CD4-positive, alpha-beta T cell treated with Interleukin-2 at 100 ng/mL for 4 hours (primary cell): ENCODE measurements around the gene GIMAP5.
"Not testable (repeated sequence)": the region's sequence is repeated elsewhere in the genome, so short reads cannot be mapped to it uniquely, and the experiment has no call there.

ENCODE experiments used
- DNase-seq: peaks from one replicate; pipeline ENCODE4 v3.0.0-alpha.2; 2020; ENCODE audit warnings: low spot score

GIMAP5 gene

DNA sequence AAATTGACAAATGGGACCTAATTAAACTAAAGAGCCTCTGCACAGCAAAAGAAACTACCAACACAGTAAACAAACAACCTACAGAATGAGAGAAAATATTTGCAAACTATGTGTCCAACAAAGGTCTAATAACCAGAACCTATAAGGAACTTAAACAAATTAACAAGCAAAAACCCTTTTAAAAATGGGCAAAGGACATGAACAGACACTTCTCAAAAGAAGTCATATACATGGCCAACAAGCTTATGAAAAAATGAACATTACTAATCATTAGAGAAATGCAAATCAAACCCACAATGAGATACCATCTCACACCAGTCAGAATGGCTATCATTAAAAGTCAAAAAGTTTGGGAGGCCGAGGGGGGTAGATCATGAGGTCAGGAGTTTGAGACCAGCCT lies 36.9 kb downstream of the GIMAP5 start:
- not testable (repeated sequence) for DNase-seq

DNA sequence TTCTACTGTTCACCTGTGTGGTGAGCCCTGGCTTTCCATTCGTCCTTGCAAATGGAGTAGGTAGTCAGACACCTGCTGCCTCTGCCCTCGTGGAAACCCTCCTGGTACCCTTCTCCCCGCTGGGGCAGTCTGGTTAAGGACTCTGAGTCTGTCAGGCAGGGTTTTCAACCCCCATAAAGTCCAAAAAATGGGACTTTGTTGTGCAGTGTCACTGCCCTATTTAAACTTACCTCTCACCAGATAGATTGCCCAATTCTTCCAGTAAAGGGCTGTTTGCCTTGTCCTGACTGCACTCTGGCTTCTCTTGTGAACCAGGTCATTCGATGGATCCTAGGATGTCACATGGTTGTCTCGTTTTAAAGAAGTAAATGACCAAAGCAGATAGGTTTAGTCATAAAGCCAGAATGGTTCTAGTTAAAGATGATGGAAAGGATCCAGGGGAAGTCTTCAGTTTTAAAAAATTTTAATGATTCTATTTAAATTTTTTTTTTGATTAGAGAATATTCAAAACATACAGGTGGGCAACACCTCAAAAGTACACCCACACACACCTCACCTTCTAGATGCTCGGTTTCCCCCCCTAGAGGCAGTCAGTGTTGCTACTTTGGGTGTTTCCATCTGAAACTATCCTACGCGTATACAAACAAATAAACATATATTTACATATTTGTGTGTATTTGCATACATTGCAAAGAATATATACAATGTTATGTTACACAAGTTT lies 41.0 kb downstream of the GIMAP5 start:
- no peak for DNase-seq

DNA sequence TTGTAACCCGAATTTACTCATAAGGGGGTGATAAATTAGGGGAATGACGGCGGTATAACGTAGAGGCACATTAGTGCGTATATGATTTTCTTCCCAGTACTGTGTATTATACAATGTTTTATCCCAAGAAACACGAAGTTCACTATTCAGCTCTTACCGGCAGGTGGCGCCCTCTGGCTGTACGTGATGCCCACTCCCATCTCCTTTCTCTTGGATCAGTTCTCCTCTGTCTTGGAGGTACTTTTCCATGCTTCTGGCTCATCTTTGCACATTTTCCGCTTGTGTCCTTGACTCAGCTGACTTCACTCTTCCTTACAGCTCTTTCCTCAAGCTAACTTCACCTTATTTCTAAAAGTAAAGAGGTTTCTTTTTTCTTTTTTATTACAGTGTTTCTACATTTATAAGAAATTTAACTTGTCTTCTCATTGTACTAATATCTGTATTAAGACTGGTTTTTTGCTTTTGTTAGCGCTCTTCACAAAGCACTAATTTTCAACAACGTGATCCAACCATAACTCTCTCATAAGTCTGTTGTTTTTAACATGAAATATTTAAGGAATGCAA lies 41.6 kb downstream of the GIMAP5 start:
- peak; percentile 71 for DNase-seq

DNA sequence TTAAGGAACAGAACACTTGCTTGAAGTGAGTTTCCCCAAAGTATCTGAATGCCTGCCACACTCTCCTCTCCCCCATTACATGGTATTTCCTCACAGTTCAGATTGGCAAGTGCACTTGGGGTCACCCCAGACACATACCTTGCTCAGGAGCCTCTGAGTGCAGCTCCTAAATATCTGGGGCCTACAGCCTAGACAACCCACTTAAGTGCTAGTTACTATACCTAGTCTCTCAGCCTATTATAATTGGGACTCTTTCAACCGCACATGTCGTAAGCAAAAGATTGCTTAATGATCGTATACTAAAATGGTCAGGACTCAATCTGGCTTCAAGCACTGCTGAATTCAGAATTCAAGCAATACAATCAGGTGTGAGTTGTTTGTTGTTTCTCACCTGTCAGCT lies 43.1 kb downstream of the GIMAP5 start:
- DNase-seq = no peak

DNA sequence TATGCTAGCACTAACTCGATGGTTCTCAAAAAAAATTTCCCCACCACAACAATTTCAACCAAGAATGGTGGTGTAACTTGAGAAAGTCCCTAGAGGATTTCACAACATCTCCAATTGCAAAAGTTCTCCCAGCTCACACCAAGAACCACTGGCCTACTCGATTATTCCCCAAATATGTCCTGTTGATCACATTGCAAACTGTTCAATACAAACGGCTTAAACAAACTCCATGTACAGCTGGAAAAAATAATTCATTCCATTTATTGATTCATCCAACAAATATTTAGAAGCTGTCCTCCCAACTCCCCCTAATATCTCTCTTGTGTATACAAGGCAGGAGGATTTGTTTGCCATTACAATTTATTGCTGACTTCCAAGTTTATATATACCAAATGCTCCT lies 43.9 kb downstream of the GIMAP5 start:
- no peak for DNase-seq

DNA sequence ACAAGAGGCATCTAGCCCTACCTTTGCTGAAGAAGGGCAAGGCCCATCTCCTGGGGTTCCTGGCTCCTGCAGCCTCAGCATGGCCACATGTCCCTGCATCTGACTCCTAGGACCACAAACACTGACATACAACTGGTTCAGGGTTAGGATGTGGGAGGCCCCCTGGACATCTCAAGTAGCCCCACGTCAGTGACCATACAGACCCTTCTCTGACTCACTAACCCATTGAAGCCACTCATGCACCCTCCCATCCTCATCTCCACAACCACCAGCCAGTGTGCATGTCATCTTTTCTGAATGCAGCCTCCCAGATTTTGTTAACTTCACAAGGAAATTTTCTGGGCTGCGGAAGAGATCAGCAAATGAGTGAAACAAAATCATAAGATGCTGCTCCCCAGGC lies 44.7 kb downstream of the GIMAP5 start:
- DNase-seq = no peak

DNA sequence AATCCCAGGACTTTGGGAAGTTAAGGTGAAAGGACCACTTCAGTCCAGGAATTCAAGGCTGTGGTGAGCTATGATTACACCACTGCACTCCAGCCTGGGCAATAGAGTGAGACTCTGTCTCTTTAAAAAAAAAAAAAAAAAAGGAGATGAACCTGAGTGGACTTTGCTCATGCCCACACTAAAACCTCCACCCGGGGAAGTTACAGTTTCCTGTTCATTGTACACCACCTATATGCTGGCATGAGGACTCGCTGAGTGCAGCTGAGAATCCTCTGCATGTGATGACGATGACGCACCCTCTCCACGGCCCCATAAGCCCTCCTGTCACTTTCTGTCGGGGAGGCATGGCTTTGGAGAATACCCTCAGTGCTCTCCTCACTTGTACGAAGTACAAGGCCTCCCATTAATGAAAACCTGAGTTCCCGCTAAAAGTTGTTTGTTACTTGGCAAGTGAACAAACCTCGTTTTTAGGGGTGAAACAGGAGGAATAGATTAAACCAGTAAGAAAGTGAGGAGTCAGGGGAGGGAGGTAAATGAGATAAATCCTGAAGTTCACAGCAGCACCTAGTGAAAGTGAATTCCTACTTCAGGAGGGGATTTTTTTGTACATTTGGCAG lies 47.0 kb downstream of the GIMAP5 start:
- DNase-seq = no peak

DNA sequence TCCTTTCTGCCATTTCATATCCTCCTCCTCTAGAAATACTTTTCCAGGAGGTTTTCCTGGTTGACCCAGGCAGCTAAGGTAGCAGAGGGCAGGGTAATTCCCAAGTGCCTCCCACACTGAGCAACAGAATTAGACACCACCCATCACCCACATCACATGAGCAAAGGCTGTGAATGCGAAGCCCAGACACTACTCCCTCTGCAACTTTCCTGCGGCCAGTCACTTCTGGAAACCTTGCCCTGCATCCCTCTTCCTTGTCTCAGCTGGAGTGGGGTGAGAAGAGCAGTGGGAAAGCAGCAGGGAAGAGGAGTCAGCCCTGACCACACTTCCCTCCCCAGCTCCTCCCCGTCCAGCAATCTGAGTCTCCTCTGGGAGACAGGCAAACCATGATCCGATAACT lies 47.7 kb downstream of the GIMAP5 start:
- DNase-seq = no peak

DNA sequence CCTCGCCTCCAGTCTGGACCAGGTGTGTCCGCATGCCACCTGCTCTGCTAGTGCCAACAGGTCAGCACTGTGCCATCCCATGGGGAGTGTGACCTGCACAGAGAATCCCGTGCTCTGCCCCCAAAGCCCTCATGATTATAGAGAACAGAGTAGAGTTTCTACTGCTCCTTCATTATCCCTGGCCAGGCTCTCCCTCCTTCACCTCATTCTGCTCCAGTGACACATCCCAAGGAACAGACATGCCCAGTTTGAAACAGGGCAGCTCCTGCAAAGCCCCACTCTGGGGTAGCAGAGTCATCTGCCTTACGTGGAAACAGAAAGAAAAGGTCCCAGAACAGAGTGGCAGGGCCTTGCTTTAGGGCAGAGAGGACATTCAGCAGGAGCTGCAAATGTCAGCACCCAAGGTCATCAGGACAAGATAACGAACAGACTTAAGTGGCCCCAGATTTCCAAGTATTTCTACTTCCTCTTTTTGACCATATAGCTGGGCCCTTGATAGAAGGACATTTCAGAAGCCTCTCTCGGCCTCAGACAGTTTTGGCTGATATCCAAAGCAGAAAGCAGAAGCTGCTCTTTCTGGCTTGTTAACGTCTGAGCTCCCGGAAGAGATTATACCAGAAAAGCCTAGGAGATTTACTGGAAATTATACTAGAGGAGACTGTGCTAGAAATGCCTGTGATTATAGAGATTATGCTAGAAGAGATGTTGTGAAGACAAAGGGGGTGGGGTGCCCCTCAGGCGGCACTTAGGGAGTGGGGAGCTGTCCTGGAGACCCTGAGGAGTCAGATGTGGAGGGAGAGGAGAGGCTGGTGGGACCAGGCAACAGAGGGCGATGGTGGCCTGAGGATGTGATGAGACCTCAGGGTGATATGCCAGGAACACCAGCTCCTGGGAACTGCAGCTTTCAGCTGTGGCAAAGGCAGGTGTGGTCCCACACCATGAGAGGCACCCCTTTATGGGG lies 50.4 kb downstream of the GIMAP5 start:
- peak; percentile 10 for DNase-seq

DNA sequence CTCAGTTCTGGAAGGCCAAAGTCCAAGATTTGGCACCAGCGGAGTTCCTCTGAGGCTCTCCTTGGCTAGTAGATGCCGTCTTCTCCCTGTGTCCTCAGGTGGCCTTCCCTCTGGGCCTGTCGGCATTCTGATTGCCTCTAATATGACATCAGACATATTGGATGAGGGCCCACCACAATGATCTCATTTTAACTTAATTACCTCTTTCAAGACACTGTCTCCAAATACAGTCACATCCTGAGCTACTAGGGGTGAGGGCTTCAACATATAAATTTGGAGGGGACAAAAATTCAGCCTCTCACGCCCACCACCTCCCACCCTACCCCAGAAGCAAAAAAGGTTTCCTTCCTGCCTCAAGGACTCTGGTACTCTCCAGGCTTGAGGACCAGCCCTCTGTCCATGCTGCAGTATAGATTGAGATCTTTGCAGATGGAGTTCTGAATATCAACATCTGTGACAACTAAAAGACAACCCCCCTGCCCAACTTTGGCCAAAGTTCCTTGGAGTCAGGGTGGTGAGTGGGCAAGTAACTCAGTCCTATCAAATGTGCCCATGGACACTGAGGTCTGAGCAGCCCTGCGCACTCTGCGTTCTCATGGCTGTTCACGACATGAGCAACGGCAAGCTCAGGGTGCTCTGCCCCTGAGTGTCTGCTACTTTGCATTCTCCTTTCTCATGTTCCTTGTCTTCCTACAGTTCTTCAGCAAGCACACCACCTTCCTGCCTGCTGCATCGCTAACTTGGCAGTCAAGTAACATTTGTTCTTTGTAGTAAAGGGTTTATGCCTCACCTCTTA lies 51.5 kb downstream of the GIMAP5 start:
- DNase-seq = no peak

DNA sequence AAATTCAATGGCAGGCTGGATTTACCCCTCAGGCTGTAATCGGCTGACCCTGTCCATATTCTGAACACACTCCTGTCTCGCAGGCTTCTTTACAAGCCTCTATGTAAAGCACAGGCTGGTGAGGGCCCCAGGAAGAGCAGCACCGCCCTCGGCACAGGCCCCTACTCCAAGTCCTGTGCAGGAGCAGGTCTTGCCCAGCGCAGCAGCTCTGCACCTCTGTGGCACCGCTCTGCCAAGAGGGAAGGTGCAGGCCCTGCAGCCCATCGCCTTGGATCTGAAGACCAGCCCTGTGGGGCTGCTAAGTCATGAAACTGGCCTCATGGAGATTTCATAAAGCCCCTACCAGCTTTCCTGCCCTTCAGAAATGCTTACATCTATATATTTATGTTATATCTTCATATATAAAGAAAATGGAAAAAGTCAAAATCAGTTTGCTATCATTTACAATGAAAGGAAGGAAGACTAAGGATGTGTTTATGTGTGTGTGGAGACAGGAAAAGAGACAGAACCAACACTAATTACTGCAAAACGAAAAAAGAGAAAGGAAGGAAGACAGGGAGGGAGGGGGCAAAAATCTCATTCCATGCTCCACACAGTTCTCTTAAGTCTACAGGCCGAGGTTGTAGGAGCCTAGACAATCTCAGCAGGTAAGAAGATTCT lies 53.3 kb downstream of the GIMAP5 start:
- DNase-seq = no peak

DNA sequence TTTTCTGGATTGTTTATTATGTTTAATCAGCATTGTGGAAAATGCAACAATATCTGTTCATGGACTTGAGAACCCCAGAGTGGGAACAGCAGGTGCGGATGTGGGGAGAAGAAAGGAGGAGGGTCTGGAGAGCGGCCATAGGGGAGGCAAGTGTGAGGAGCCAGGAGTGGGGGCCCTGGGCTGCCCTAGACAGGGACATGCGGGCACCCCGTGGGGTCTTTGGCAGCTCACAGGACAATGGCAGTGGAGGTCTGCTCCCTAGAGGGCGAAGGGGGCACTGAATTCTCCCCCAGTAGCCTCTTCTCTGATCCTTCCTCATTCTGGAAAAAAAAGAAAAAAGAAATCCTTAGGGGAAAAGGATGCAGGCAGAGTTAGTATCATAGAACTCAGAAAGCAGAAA lies 54.1 kb downstream of the GIMAP5 start:
- no peak for DNase-seq

DNA sequence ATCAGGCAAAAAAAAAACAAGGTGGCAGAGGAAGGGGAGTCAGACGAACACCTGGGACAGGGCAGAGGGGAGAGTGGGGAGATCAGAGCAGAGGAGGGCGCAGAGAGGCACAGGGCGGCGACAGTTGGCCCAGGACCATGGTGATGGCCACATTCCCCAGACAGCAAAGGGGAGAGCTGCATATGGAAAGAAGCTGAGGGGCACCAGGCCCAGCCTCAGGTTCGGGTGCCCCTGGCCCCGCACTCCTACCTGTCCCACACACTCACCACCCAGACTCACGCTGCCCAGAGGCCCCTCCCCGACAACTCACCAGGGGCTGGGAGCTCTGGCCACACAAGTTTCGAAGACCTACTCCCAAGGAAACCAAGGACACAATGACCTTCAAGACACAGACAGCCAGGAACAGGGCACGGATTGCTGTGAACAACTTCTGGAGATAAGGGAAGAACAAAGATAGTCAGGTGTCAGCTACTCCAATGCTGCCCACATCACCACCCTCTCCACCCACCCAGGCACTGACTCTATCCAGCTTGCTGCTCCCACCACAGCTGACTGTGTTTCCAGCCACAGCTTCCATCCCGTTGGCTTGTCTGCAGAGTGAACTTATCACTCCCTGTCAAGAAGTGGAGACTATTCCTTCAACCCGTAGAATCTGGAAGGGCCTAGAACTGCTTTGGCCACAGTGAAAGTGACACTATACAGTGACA lies 54.7 kb downstream of the GIMAP5 start:
- DNase-seq = no peak
